ENCODE data around the gene TAS2R60. TPM values are rescaled to one million over a fixed set of nuclear protein-coding genes. Genes with fewer than 3 reads are reported as not detected.

TAS2R60 gene
- total and polyA plus RNA-seq, 4 donors, result 0.50 TPM; not detected in 3

GRCh38 chr7:143437578-143437977 lies 5.7 kb upstream of the TAS2R60 start:
- TF ChIP-seq NR2F2 (IDR thresholded peaks at IDR 0.05), result no peak
- TF ChIP-seq RXRA (IDR thresholded peaks at IDR 0.05), result no peak
- TF ChIP-seq FOXA2 (IDR thresholded peaks at IDR 0.05), result no peak
- no peak for TF ChIP-seq YY1 (IDR thresholded peaks at IDR 0.05)
- no peak for TF ChIP-seq TAF1 (conservative IDR thresholded peaks at IDR 0.05)
- TF ChIP-seq MAX (IDR thresholded peaks at IDR 0.05), result no peak
- TF ChIP-seq SP1 (IDR thresholded peaks at IDR 0.05), result no peak
- TF ChIP-seq ZBTB33 (IDR thresholded peaks at IDR 0.05), result no peak
- no peak for TF ChIP-seq REST (IDR thresholded peaks at IDR 0.05)
- TF ChIP-seq CTCF (IDR thresholded peaks at IDR 0.05; ENCODE audit: low read depth, low read length, missing input control), result no peak
- no peak for TF ChIP-seq ATF3 (IDR thresholded peaks at IDR 0.05)
- TF ChIP-seq EGR1 (IDR thresholded peaks at IDR 0.05; ENCODE audit: low read depth in 2 of 2), result no peak
- TF ChIP-seq RAD21 (IDR thresholded peaks at IDR 0.05), result no peak
- H3K4me1 ChIP-seq (ENCODE audit: control insufficient read depth in 4 of 4, insufficient read depth in 4 of 4, low read length in 3 of 4), result peaks cover 8 to 42% (median 34%) of the 10 kb centered on the region in 4 donors
- no peak overlapping the region for H3K9ac ChIP-seq (ENCODE audit: low read depth in 1 of 2, low read length in 2 of 2)
- H3K4me3 ChIP-seq (ENCODE audit: low read depth in 1 of 3, low read length in 3 of 3), result peak overlapping the region in 1 of 3 donors; percentile 5
- no peaks in the 10 kb centered on the region for H3K9me3 ChIP-seq (ENCODE audit: control insufficient read depth in 4 of 4, low read length in 3 of 4)
- no peaks in the 10 kb centered on the region for H3K27me3 ChIP-seq (ENCODE audit: control insufficient read depth in 4 of 4, insufficient read depth in 4 of 4, low read length in 3 of 4)
- no peak overlapping the region for H3K27ac ChIP-seq (ENCODE audit: low read depth in 1 of 2, low read length in 2 of 2)
- no peaks in the 10 kb centered on the region for H3K36me3 ChIP-seq (ENCODE audit: control insufficient read depth in 4 of 4, insufficient read depth in 3 of 4, low read depth in 1 of 4, low read length in 3 of 4)
- 45% methylated on average over 4 of the region's 4 CpGs for WGBS
- DNase-seq (ENCODE audit: low spot score), result no peak

GRCh38 chr7:143439866-143440265 lies 3.4 kb upstream of the TAS2R60 start:
- no peak overlapping the region for H3K4me3 ChIP-seq (ENCODE audit: low read depth in 1 of 3, low read length in 3 of 3)
- H3K27me3 ChIP-seq (ENCODE audit: control insufficient read depth in 4 of 4, insufficient read depth in 4 of 4, low read length in 3 of 4), result no peaks in the 10 kb centered on the region
- DNase-seq (ENCODE audit: low spot score), result no peak
- no peak overlapping the region for H3K27ac ChIP-seq (ENCODE audit: low read depth in 1 of 2, low read length in 2 of 2)
- whole genome bisulfite sequencing, result 78% methylated on average over 2 of the region's 2 CpGs
- no peaks in the 10 kb centered on the region for H3K9me3 ChIP-seq (ENCODE audit: control insufficient read depth in 4 of 4, low read length in 3 of 4)
- H3K4me1 ChIP-seq (ENCODE audit: control insufficient read depth in 4 of 4, insufficient read depth in 4 of 4, low read length in 3 of 4), result peaks cover 13 to 48% (median 42%) of the 10 kb centered on the region in 4 donors
- H3K9ac ChIP-seq (ENCODE audit: low read depth in 1 of 2, low read length in 2 of 2), result no peak overlapping the region
- no peak for TF ChIP-seq REST (IDR thresholded peaks at IDR 0.05)
- no peak for TF ChIP-seq FOXA1 (IDR thresholded peaks at IDR 0.05)
- TF ChIP-seq FOXA2 (IDR thresholded peaks at IDR 0.05), result no peak
- TF ChIP-seq SP1 (IDR thresholded peaks at IDR 0.05), result no peak
- no peak for TF ChIP-seq NR2F2 (IDR thresholded peaks at IDR 0.05)
- TF ChIP-seq RAD21 (IDR thresholded peaks at IDR 0.05), result no peak
- no peak for TF ChIP-seq JUND (IDR thresholded peaks at IDR 0.05)
- no peak for TF ChIP-seq EGR1 (IDR thresholded peaks at IDR 0.05; ENCODE audit: low read depth in 2 of 2)
- TF ChIP-seq HNF4A (conservative IDR thresholded peaks at IDR 0.05), result no peak
- no peak for TF ChIP-seq TAF1 (conservative IDR thresholded peaks at IDR 0.05)
- no peak for TF ChIP-seq ZBTB33 (IDR thresholded peaks at IDR 0.05)
- no peak for TF ChIP-seq GABPA (IDR thresholded peaks at IDR 0.05 in 1 of 2, conservative IDR thresholded peaks at IDR 0.05 in 1 of 2)
- TF ChIP-seq MAX (IDR thresholded peaks at IDR 0.05), result no peak
- H3K36me3 ChIP-seq (ENCODE audit: control insufficient read depth in 4 of 4, insufficient read depth in 3 of 4, low read depth in 1 of 4, low read length in 3 of 4), result no peaks in the 10 kb centered on the region

Measured in liver (tissue), 9 donors.